Measurements from ENCODE around the gene SORBS2.

GRCh38 chr4:185809121-185809520 is 2.9 kb downstream of the SORBS2 start:
- TF ChIP-seq, protein P1, sequence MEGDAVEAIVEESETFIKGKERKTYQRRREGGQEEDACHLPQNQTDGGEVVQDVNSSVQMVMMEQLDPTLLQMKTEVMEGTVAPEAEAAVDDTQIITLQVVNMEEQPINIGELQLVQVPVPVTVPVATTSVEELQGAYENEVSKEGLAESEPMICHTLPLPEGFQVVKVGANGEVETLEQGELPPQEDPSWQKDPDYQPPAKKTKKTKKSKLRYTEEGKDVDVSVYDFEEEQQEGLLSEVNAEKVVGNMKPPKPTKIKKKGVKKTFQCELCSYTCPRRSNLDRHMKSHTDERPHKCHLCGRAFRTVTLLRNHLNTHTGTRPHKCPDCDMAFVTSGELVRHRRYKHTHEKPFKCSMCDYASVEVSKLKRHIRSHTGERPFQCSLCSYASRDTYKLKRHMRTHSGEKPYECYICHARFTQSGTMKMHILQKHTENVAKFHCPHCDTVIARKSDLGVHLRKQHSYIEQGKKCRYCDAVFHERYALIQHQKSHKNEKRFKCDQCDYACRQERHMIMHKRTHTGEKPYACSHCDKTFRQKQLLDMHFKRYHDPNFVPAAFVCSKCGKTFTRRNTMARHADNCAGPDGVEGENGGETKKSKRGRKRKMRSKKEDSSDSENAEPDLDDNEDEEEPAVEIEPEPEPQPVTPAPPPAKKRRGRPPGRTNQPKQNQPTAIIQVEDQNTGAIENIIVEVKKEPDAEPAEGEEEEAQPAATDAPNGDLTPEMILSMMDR (IDR thresholded peaks at IDR 0.05) = no peak
- no peak for TF ChIP-seq POLR2A (IDR thresholded peaks at IDR 0.05)
- no peak for TF ChIP-seq POLR2AphosphoS5 (IDR thresholded peaks at IDR 0.05)
